Keratinocyte (primary cell): Measurements from ENCODE around the gene TRAIP.

ENCODE experiments used
- CTCF ChIP-seq, 3 experiments: IDR thresholded peaks in 1 of 3; conservative IDR thresholded peaks in 1 of 3; optimal IDR thresholded peaks in 1 of 3; 2 replicates in 2 of 3; 3 replicates in 1 of 3; pipeline versions ENCODE3 to v1.5.1; 2011; ENCODE audit warnings: low read length in 3 of 3, mild to moderate bottlenecking in 3 of 3, moderate library complexity in 2 of 3, control low read depth in 1 of 3, inconsistent platforms in 1 of 3; ENCODE audit not compliant: insufficient read depth in 2 of 3; ENCODE audit errors: extremely low read depth in 1 of 3
- EZH2 ChIP-seq: IDR thresholded peaks from one replicate; pipeline ENCODE4 v1.6.1; 2012; ENCODE audit warnings: inconsistent platforms, mild to moderate bottlenecking, low read length, moderate library complexity

GRCh38 chr3:49899815-49900214 is 43.5 kb upstream of the TRAIP start:
- TF ChIP-seq CTCF (optimal IDR thresholded peaks at IDR 0.05 in 1 of 3, IDR thresholded peaks at IDR 0.05 in 1 of 3, conservative IDR thresholded peaks at IDR 0.05 in 1 of 3; ENCODE audit: extremely low read depth in 1 of 3, insufficient read depth in 2 of 3, low read length in 3 of 3) (peak in 2 of 3 experiments; percentile 54 to 80), EZH2 (no peak)
